HL-60 (cell line): ENCODE data around the gene CHD5.
"Not testable (repeated sequence)": the region's sequence is repeated elsewhere in the genome, so short reads cannot be mapped to it uniquely, and the experiment has no call there.

ENCODE experiments used
- DNase-seq, 2 experiments: peaks; one replicate each; pipeline ENCODE4 v3.0.0-alpha.2; 2010 to 2020; ENCODE audit warnings: low read depth in 1 of 2, low spot score in 1 of 2
- H3K27ac ChIP-seq: fragments of 250-450 bp; sonication (Bioruptor Pico); replicated peaks from 2 replicates; pipeline ENCODE4 v1.5.1; 2020; ENCODE audit warnings: mild to moderate bottlenecking, moderate library complexity
- H3K27me3 ChIP-seq: fragments of 250-450 bp; sonication (Bioruptor Pico); 2 replicates; pipeline ENCODE4 v1.5.1; 2021; ENCODE audit warnings: mild to moderate bottlenecking, moderate library complexity; ENCODE audit not compliant: insufficient read depth, poor library complexity, severe bottlenecking
- H3K4me3 ChIP-seq: replicated peaks from 2 replicates; pipeline ENCODE4 v1.5.1; 2011; ENCODE audit warnings: mild to moderate bottlenecking, control low read depth, low read length; ENCODE audit not compliant: insufficient read depth
- CTCF ChIP-seq: IDR thresholded peaks from one replicate; pipeline ENCODE4 v1.5.1; 2011; ENCODE audit warnings: low read length, control low read depth, inconsistent platforms; ENCODE audit not compliant: insufficient read depth
- GABPA ChIP-seq: IDR thresholded peaks from 2 replicates; pipeline ENCODE4 v1.6.1; 2012; ENCODE audit warnings: low read depth
- POLR2AphosphoS5 ChIP-seq: IDR thresholded peaks from 2 replicates; pipeline ENCODE4 v1.6.1; 2012; ENCODE audit warnings: low read depth
- REST ChIP-seq: IDR thresholded peaks from 2 replicates; pipeline ENCODE4 v1.6.1; 2012; ENCODE audit warnings: low read depth; ENCODE audit not compliant: insufficient replicate concordance
- SPI1 ChIP-seq: IDR thresholded peaks from 2 replicates; pipeline ENCODE4 v1.6.1; 2012; ENCODE audit warnings: low read depth, mild to moderate bottlenecking, borderline replicate concordance

The CHD5 gene

GRCh38 chr1:6077919-6078318 is 102.2 kb downstream of the CHD5 start:
- TF ChIP-seq POLR2AphosphoS5 (no peak), REST (no peak), GABPA (no peak), SPI1 (no peak), CTCF (no peak)
- no peak for DNase-seq
- no peak overlapping the region for H3K4me3 ChIP-seq
- no peaks in the 10 kb centered on the region for H3K27me3 ChIP-seq
- H3K27ac ChIP-seq: no peak overlapping the region

- Histone ChIP-seq H3K27ac (no peak overlapping the region), H3K4me3 (no peak overlapping the region), H3K27me3 (no peaks in the 10 kb centered on the region)
- DNase-seq: no peak
- TF ChIP-seq CTCF (no peak), POLR2AphosphoS5 (0 out of 2 replicates have a peak, but pooled peaks have one; percentile 10)
Observed at GRCh38 chr1:6077506-6077905, 102.6 kb downstream of the CHD5 start.

GRCh38 chr1:6077061-6077460 is 103.1 kb downstream of the CHD5 start:
- not testable (repeated sequence) for H3K27ac ChIP-seq, H3K27me3 ChIP-seq, DNase-seq, H3K4me3 ChIP-seq

- Histone ChIP-seq H3K27me3 (no peaks in the 10 kb centered on the region), H3K27ac (no peak overlapping the region), H3K4me3 (no peak overlapping the region)
- DNase-seq: no peak
- TF ChIP-seq SPI1 (no peak), POLR2AphosphoS5 (no peak), REST (no peak), GABPA (no peak), CTCF (no peak)
Observed at GRCh38 chr1:6075748-6076147, 104.4 kb downstream of the CHD5 start.
